Measurements from ENCODE around the gene OR2B6. TPM values are rescaled to one million over a fixed set of nuclear protein-coding genes. Genes with fewer than 3 reads are reported as not detected.
"Not testable (repeated sequence)": the region's sequence is repeated elsewhere in the genome, so short reads cannot be mapped to it uniquely, and the experiment has no call there.

OR2B6 gene
- total RNA-seq, result not detected

DNA sequence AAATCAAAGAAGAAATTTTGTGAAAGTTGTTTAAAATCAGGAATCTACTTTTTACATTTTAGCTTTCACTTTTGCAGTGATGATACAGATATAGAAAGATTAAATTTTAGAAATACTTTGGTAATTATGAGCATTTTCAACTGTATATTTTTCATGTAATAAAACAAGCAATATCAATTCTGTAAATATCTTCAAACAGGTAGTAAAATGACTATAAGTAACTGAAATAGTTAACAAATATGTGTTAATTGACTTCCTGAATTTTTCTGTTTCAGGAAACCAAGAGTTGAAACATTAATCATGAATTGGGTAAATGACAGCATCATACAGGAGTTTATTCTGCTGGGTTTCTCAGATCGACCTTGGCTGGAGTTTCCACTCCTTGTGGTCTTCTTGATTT, at the start of gene OR2B6:
Gene OR2B6, plus strand, starts transcription at position 301 of the 400 bp plus-strand sequence. Its CDS starts 0 bp downstream, at position 301.
- Histone ChIP-seq H3K4me3 (no peak within 1 kb of the TSS), H3K9me3 (no peaks in the 10 kb centered on the region), H3K27me3 (no peaks in the 10 kb centered on the region), H3K36me3 (no peaks in the 10 kb centered on the region), H3K27ac (no peak within 1 kb of the TSS), H3K4me1 (no peaks in the 10 kb centered on the region)
- TF ChIP-seq, protein P1, sequence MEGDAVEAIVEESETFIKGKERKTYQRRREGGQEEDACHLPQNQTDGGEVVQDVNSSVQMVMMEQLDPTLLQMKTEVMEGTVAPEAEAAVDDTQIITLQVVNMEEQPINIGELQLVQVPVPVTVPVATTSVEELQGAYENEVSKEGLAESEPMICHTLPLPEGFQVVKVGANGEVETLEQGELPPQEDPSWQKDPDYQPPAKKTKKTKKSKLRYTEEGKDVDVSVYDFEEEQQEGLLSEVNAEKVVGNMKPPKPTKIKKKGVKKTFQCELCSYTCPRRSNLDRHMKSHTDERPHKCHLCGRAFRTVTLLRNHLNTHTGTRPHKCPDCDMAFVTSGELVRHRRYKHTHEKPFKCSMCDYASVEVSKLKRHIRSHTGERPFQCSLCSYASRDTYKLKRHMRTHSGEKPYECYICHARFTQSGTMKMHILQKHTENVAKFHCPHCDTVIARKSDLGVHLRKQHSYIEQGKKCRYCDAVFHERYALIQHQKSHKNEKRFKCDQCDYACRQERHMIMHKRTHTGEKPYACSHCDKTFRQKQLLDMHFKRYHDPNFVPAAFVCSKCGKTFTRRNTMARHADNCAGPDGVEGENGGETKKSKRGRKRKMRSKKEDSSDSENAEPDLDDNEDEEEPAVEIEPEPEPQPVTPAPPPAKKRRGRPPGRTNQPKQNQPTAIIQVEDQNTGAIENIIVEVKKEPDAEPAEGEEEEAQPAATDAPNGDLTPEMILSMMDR (IDR thresholded peaks at IDR 0.05), result no peak
- DNase-seq (ENCODE audit: low spot score), result no peak

DNA sequence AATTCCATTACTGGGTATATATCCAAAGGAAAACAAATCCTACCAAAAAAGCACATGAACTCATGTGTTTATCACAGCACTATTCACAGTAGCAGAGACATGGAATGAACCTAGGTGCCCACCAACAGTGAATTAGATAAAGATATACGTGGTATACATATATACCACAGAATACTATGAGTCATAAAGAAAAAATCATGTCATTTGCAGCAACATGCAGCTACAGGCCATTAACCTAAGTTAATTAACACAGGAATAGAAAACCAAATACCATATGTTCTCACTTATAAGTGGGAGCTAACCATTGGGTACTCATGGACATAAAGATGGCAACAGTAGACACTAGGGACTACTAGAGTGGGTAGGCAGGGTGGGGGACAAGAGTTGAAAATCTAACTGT, 49.0 kb upstream of the OR2B6 start:
- H3K36me3 ChIP-seq, result no peaks in the 10 kb centered on the region
- H3K4me1 ChIP-seq, result peaks cover 0 to 5% of the 10 kb centered on the region in 2 donors
- TF ChIP-seq, protein P1 (IDR thresholded peaks at IDR 0.05), result no peak
- no peak overlapping the region for H3K4me3 ChIP-seq
- no peaks in the 10 kb centered on the region for H3K27me3 ChIP-seq
- no peaks in the 10 kb centered on the region for H3K9me3 ChIP-seq
- DNase-seq (ENCODE audit: low spot score), result no peak
- no peak overlapping the region for H3K27ac ChIP-seq

DNA sequence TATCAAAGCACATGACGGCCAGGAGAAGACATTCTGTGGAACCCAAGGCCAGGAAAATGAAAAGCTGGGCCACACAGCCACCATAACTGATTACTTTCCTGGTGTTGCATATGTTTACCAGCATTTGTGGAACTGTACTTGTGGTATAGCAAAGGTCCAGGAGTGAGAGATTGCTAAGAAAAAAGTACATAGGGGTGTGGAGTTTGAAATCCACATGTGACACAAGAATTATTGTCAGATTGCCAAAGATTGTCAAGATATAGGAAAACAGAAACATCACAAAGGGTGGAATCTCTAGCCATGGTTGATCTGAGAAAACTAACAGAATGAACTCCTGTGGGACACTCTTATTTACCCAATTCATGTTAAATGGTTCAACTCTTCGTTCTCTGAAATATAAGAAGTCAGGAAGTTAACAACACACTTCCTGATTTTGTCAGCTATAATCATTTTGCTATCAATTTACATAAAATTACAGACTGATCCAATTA, 45.0 kb upstream of the OR2B6 start, which contains the start of gene OR2B2:
Gene OR2B2, minus strand, starts transcription at position 441 of the 491 bp plus-strand sequence. Its CDS starts 77 bp downstream, at position 364.
- Histone ChIP-seq H3K4me3 (no peak within 1 kb of the TSS), H3K36me3 (no peaks in the 10 kb centered on the region), H3K27me3 (no peaks in the 10 kb centered on the region), H3K9me3 (no peaks in the 10 kb centered on the region), H3K27ac (no peak within 1 kb of the TSS), H3K4me1 (no peaks in the 10 kb centered on the region)
- TF ChIP-seq, protein P1 (IDR thresholded peaks at IDR 0.05), result no peak
- DNase-seq (ENCODE audit: low spot score), result no peak

DNA sequence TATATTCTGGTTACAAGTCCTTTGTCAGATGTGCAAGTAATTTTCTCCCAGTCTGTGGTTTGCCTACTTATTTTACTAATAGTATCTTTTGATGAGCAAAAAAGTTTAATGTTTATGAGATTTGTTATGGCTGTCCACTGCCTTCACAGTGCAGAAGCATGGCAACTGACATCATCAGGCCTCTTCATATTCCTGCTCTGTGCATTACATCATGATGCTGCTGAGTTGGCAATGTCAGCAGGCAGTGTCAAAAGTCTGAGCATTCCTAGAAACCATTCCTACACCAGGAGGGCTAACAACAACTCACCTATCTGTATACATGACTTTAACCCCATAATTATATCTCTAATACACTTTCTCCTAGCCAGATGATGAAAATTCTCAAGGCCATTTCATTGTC, 34.1 kb upstream of the OR2B6 start:
- Histone ChIP-seq H3K36me3 (no peaks in the 10 kb centered on the region), H3K4me1 (no peaks in the 10 kb centered on the region), H3K27ac (no peak overlapping the region), H3K4me3 (no peak overlapping the region), H3K9me3 (no peaks in the 10 kb centered on the region), H3K27me3 (no peaks in the 10 kb centered on the region)
- TF ChIP-seq, protein P1 (IDR thresholded peaks at IDR 0.05), result no peak
- no peak for DNase-seq (ENCODE audit: low spot score)

DNA sequence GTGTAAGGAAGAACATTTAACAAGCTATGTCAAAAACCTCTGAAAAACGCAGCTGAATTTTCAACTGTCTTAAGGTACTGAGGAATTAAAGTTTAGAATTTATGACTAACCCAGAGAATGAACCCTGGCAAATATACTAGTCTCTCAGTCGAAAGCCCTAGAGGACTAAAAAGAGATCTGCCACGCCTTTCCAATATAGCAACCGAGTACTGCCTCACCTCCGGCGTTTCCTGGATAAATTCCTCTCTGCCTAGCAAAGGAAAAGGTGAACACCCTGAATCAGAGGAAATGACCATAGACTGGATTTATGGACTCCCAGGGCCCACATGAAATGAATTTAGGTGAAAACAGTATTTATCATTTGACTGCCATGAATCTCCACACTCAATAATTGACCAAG, 32.9 kb upstream of the OR2B6 start:
- Histone ChIP-seq H3K4me3 (no peak overlapping the region), H3K27me3 (no peaks in the 10 kb centered on the region), H3K27ac (no peak overlapping the region), H3K4me1 (no peaks in the 10 kb centered on the region), H3K36me3 (no peaks in the 10 kb centered on the region), H3K9me3 (no peaks in the 10 kb centered on the region)
- TF ChIP-seq, protein P1 (IDR thresholded peaks at IDR 0.05), result no peak
- DNase-seq (ENCODE audit: low spot score), result no peak

DNA sequence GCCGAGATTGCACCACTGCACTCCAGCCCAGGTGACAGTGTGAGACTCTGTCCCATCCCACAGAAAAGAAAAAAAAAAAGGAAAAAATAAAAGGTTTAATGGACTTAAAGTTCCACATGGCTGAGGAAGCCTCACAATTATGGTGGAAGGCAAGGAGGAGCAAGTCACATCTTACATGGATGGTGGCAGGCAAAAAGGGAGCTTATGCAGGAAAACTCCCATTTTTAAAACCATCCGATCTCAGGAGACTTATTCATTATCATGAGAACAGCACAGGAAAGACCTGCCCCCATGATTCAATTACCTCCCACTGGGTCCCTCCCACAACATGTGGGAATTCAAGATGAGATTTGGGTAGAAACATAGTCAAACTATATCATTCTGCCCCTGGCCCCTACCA, 29.0 kb upstream of the OR2B6 start:
- not testable (repeated sequence) for H3K27ac ChIP-seq; H3K27me3 ChIP-seq; DNase-seq (ENCODE audit: low spot score); H3K36me3 ChIP-seq; H3K9me3 ChIP-seq; H3K4me3 ChIP-seq; H3K4me1 ChIP-seq

DNA sequence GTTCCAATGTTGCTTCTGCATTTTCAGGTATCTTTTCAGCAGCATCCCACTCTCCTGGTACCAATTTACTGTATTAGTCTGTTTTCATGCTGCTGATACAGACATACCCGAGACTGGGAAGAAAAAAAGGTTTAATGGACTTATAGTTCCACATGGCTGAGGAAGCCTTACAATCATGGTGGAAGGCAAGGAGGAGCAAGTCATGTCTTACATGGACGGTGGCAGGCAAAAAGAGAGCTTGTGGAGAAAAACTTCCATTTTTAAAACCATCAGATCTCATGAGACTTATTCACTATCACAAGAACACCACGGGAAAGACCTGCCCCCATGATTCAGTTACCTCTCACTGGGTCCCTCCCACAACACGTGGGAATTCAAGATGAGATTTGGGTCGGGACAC, 27.1 kb upstream of the OR2B6 start:
- H3K4me1 ChIP-seq; H3K36me3 ChIP-seq; H3K9me3 ChIP-seq; H3K27ac ChIP-seq; DNase-seq (ENCODE audit: low spot score); H3K27me3 ChIP-seq; H3K4me3 ChIP-seq: not testable (repeated sequence)
